ENCODE measurements around the gene ZNF736. TPM values are rescaled to one million over a fixed set of nuclear protein-coding genes. Genes with fewer than 3 reads are reported as not detected.
"Not testable (repeated sequence)": the region's sequence is repeated elsewhere in the genome, so short reads cannot be mapped to it uniquely, and the experiment has no call there.

The ZNF736 gene
- total and polyA plus RNA-seq, 12 donors: 0.93 to 8.4 (median 6.3) TPM

GRCh38 chr7:64308016-64308270 lies 5.8 kb upstream of the ZNF736 start:
- 53 to 54% methylated on average over 7 of the region's 7 CpGs for WGBS, 2 donors
- TF ChIP-seq, protein P1, sequence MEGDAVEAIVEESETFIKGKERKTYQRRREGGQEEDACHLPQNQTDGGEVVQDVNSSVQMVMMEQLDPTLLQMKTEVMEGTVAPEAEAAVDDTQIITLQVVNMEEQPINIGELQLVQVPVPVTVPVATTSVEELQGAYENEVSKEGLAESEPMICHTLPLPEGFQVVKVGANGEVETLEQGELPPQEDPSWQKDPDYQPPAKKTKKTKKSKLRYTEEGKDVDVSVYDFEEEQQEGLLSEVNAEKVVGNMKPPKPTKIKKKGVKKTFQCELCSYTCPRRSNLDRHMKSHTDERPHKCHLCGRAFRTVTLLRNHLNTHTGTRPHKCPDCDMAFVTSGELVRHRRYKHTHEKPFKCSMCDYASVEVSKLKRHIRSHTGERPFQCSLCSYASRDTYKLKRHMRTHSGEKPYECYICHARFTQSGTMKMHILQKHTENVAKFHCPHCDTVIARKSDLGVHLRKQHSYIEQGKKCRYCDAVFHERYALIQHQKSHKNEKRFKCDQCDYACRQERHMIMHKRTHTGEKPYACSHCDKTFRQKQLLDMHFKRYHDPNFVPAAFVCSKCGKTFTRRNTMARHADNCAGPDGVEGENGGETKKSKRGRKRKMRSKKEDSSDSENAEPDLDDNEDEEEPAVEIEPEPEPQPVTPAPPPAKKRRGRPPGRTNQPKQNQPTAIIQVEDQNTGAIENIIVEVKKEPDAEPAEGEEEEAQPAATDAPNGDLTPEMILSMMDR (IDR thresholded peaks at IDR 0.05): no peak
- DNase-seq (no peak), ATAC-seq (peak in 2 of 8 donors; percentile 1)
- peaks cover 0 to 2% (median 0%) of the 10 kb centered on the region in 9 donors for H3K36me3 ChIP-seq
- H3K9me3 ChIP-seq: no peaks in the 10 kb centered on the region
- peak overlapping the region in 9 of 10 donors; percentile 50 to 68 (median 64) for H3K4me3 ChIP-seq
- intact Hi-C loops (cut with DNase I): loop anchor here in 5 of 10 donors (5.0 to 10.0 kb wide), 6 partner anchors 254 to 403 kb away; partner anchors contain the start of genes ZNF680 (in 3 of the 5) and ZNF107 (in 1 of the 5)
- H3K27ac ChIP-seq: peak overlapping the region in 9 of 10 donors; percentile 54 to 91 (median 82)
- peaks cover 0 to 17% (median 6%) of the 10 kb centered on the region in 9 donors for H3K4me1 ChIP-seq
- no peaks in the 10 kb centered on the region for H3K27me3 ChIP-seq

DNA sequence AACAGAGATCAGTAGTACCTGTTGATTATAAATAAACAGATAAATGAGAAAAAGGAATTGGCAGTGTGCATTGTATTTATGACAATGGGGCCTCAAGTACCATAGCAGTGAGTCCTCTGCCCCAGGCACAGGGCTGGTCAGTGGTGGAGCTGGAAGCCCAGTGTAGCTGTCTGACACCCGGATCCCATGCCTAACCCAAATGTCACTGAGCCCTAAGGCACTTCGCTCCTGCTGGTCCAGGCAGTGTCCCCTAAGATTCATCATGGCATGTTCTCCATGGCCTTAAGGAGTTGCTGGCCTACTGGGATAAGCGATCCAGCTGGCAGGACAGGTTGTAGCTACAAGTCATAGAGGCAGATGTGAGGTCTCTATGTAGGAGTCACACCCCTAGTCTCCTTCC lies 3.3 kb upstream of the ZNF736 start:
- no peak for DNase-seq
- Histone ChIP-seq H3K27ac (no peak overlapping the region), H3K27me3 (no peaks in the 10 kb centered on the region), H3K4me3 (no peak overlapping the region), H3K36me3 (peaks cover 0 to 2% (median 0%) of the 10 kb centered on the region in 9 donors), H3K9me3 (no peaks in the 10 kb centered on the region), H3K4me1 (peaks cover 3 to 37% (median 17%) of the 10 kb centered on the region in 9 donors)
- 83 to 94% methylated on average over 3 of the region's 3 CpGs for WGBS, 2 donors
- no peak for ATAC-seq
- intact Hi-C loops (cut with DNase I): loop anchor here in 3 of 10 donors (10.0 kb wide), 4 partner anchors 244 to 574 kb away; partner anchors contain the start of gene ZNF680 (in 1 of the 3)
- TF ChIP-seq, protein P1 (IDR thresholded peaks at IDR 0.05): no peak

DNA sequence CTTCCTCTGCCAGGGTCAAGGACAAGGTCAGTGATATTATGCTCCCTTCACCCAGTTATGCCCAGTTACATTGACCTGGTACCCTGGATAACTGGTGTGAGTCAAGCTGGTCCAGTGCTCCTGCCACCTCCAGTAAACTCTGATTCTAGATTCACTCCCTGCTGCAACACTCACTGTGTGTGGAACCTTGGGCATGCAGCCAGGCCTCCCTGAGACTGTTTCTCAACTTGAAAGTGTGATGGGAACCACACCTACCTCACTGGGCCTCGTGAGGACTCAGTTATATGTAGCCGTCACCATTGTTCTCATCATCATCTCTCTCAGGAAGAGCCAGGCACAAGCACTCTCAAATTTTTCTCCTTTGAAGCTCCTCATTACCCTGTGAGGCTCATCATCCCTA lies 935 bp upstream of the ZNF736 start:
- no peaks in the 10 kb centered on the region for H3K27me3 ChIP-seq
- H3K9me3 ChIP-seq: peaks cover 0 to 6% (median 0%) of the 10 kb centered on the region in 11 donors
- peaks cover 3 to 32% (median 19%) of the 10 kb centered on the region in 9 donors for H3K4me1 ChIP-seq
- intact Hi-C loops (cut with DNase I): loop anchor here in 3 of 10 donors (10.0 kb wide), 4 partner anchors 242 to 572 kb away; partner anchors contain the start of gene ZNF680 (in 1 of the 3)
- peak overlapping the region in 1 of 10 donors; percentile 49 for H3K27ac ChIP-seq
- WGBS, 2 donors: 51 to 62% methylated on average over 2 of the region's 2 CpGs
- ATAC-seq (no peak), DNase-seq (peak in 1 of 2 donors; percentile 12)
- H3K36me3 ChIP-seq: peaks cover 0 to 2% (median 0%) of the 10 kb centered on the region in 9 donors
- no peak overlapping the region for H3K4me3 ChIP-seq
- TF ChIP-seq, protein P1 (IDR thresholded peaks at IDR 0.05): no peak

GRCh38 chr7:64314566-64314965 lies 805 bp downstream of the ZNF736 start:
- H3K27ac ChIP-seq: peak overlapping the region in 5 of 10 donors; percentile 64 to 92 (median 74)
- WGBS, 2 donors: 18 to 23% methylated on average over 10 of the region's 10 CpGs

DNA sequence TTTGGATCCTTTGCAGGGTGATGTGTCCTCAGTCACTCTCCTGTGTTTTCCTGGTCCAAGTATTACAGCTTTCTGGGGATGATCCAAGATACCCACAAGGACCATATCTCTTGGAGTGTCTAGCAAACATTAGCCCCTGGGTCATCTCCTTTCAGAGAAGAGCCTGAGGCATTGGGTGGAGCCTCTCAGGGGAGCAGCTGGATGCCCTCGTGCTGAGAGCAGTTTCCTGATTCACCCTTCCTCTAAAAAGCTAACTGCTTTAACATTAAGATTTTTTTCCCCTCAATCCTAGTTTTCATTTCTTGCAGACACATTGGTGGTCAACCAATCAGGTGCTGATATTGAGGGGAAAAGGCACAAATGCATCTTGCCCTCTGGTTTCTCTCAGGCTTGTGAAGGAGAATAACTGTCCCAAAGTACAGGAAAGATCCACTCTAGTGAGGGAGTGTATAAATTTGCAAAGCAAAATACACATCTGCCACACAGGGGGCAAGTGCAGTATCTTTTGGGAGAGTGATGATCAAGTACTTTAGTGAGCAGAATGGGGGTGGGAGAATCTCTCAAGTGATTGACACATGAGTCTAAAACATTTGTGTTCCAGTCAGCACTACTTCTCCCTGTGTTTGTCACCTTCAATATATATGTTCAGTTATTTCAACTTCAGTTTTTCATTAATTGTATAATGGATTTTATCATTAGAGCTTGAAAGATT lies 2.4 kb downstream of the ZNF736 start:
- H3K9me3 ChIP-seq, H3K36me3 ChIP-seq, H3K27me3 ChIP-seq, DNase-seq, ATAC-seq, H3K4me3 ChIP-seq, H3K27ac ChIP-seq: not testable (repeated sequence)
- 37 to 51% methylated on average over 1 of the region's 1 CpG for WGBS, 2 donors
- peaks cover 3 to 26% (median 19%) of the 10 kb centered on the region in 9 donors for H3K4me1 ChIP-seq
- intact Hi-C loops (cut with DNase I): loop anchor here in 3 of 10 donors (10.0 kb wide), 4 partner anchors 239 to 569 kb away; partner anchors contain the start of gene ZNF680 (in 1 of the 3)

More at GRCh38 chr7:64314566-64314965, 805 bp downstream of the ZNF736 start:
- TF ChIP-seq, protein P1 (IDR thresholded peaks at IDR 0.05): no peak
- peaks cover 3 to 26% (median 19%) of the 10 kb centered on the region in 9 donors for H3K4me1 ChIP-seq
- ATAC-seq (no peak), DNase-seq (no peak)
- H3K36me3 ChIP-seq: peaks cover 0 to 2% (median 0%) of the 10 kb centered on the region in 9 donors
- H3K4me3 ChIP-seq: peak overlapping the region; percentile 58 to 93 (median 80)
- H3K9me3 ChIP-seq: peaks cover 0 to 6% (median 0%) of the 10 kb centered on the region in 11 donors
- intact Hi-C loops (cut with DNase I): loop anchor here in 3 of 10 donors (10.0 kb wide), 4 partner anchors 240 to 570 kb away; partner anchors contain the start of gene ZNF680 (in 1 of the 3)
- no peaks in the 10 kb centered on the region for H3K27me3 ChIP-seq
